Right lobe of liver (tissue), 4 donors: ENCODE measurements around the gene ADAMTS2.

Source experiments
- CTCF ChIP-seq, 4 donors: fragments of 200-600 bp in 3 of 4; fragments of 450-650 bp in 1 of 4; IDR thresholded peaks; one replicate each; pipeline versions ENCODE4 v1.5.1 to v1.8.0; 2016 to 2022; ENCODE audit warnings: antibody characterized with exemption in 4 of 4, mild to moderate bottlenecking in 2 of 4
- POLR2A ChIP-seq: fragments of 450-650 bp; IDR thresholded peaks from one replicate; pipeline ENCODE4 v1.6.1; 2017; ENCODE audit warnings: antibody characterized with exemption, mild to moderate bottlenecking
- donor health status: DM: no; HTN: no; CAD: no.
- donor health status: DM: no; HTN: no; CAD: no.
- donor health status: DM: no; HTN: yes; CAD: no.

GRCh38 chr5:179346875-179347274, 1.6 kb upstream of the ADAMTS2 start:
- TF ChIP-seq CTCF (IDR thresholded peaks at IDR 0.05) (no peak), POLR2A (no peak)
